GM12892 (cell line): ENCODE data around the gene DLG2.

Experiments used
- DNase-seq: peaks from one replicate; pipeline ENCODE4 v3.0.0; 2011; ENCODE audit not compliant: insufficient read length
- FAIRE-seq: peaks from 2 replicates; lab custom pipeline; 2011; peaks lifted over from hg19 to GRCh38; lab: Jason Lieb, UNC
- POLR2A ChIP-seq: IDR thresholded peaks from 2 replicates; pipeline ENCODE4 v1.6.1; 2011; ENCODE audit warnings: low read depth, low read length, control low read depth
- POLR2AphosphoS5 ChIP-seq: IDR thresholded peaks from 2 replicates; pipeline ENCODE4 v1.6.1; 2011; ENCODE audit warnings: low read depth, low read length, control low read depth
- TAF1 ChIP-seq: IDR thresholded peaks from 2 replicates; pipeline ENCODE4 v1.6.1; 2011; ENCODE audit warnings: low read depth, mild to moderate bottlenecking, control low read depth, low read length, borderline replicate concordance

Gene DLG2

DNA sequence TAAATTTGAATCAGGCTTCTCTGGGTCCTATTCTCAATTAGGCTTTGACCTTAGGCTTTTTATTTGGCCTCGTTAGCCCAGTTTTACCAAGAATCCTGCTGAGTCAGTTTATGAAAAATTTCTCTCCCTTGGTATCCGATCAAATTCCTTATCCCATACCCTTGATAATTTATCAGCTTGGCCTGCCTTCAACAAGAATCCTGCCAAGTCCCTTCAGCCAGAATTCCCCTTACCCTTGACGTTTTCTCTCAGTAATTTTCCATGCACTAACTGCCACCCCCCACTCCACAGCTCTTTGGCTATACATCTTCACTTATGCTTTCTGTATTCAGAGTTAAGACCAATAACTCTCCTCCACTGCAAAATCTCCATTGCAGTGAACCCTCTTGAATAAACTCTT is 1530.0 kb downstream of the DLG2 start:
- no peak for FAIRE-seq
- no peak for TF ChIP-seq POLR2A
- TF ChIP-seq POLR2AphosphoS5: no peak
- no peak for TF ChIP-seq TAF1
- no peak for DNase-seq

- no peak for TF ChIP-seq POLR2A
- TF ChIP-seq POLR2AphosphoS5: no peak
- no peak for TF ChIP-seq TAF1
- DNase-seq: no peak
- no peak for FAIRE-seq
These were observed 1535.7 kb downstream of the DLG2 start for GRCh38 chr11:84091212-84091986.

GRCh38 chr11:84089072-84090057 is 1537.8 kb downstream of the DLG2 start:
- DNase-seq (no peak), FAIRE-seq (no peak)
- TF ChIP-seq POLR2AphosphoS5: no peak

DNA sequence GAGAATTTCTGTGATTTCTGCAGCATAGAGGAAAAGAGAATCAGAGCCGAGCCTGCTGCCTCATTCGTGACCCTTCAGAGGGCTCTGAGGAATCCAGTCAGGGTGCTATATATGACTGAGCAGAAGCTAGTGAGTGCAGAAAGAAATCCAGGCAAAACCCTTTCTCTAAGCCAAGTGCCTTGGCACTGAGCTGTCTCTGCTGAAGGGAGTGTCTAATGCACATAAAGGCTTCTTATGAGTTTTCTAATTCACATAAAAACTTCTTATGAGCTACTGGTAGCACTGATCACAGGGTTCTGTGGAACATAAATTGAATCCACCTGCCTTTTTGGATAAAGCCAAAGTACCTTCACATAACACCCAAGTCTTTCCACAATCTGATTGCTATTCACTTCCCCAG is 1555.3 kb downstream of the DLG2 start:
- no peak for TF ChIP-seq POLR2A
- TF ChIP-seq POLR2AphosphoS5: no peak
- TF ChIP-seq TAF1: no peak
- FAIRE-seq (no peak), DNase-seq (no peak)

DNA sequence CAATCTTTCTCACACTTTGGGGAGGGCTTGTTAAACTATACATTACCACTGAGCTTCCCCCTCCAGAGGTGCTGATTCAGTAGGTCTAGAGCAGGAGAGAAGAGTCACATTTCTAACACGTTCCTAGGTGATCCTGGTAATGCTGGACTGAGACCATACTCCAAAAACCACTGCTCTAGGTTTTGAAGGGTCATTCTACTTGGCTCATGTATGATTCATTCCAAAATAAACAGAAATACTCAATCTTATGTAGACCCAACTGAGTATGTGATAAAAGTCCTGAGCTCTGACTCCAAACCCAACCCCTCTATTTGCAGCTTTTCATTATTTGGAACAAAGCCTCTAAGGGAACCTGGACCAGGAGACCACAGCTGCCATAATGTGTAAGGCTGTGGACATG is 1558.1 kb downstream of the DLG2 start:
- TF ChIP-seq TAF1 (no peak), POLR2A (no peak), POLR2AphosphoS5 (no peak)
- no peak for DNase-seq
- no peak for FAIRE-seq

GRCh38 chr11:84061726-84062125 is 1565.4 kb downstream of the DLG2 start:
- FAIRE-seq: no peak
- TF ChIP-seq POLR2AphosphoS5: no peak
- TF ChIP-seq TAF1: no peak
- TF ChIP-seq POLR2A: no peak
- no peak for DNase-seq

DNA sequence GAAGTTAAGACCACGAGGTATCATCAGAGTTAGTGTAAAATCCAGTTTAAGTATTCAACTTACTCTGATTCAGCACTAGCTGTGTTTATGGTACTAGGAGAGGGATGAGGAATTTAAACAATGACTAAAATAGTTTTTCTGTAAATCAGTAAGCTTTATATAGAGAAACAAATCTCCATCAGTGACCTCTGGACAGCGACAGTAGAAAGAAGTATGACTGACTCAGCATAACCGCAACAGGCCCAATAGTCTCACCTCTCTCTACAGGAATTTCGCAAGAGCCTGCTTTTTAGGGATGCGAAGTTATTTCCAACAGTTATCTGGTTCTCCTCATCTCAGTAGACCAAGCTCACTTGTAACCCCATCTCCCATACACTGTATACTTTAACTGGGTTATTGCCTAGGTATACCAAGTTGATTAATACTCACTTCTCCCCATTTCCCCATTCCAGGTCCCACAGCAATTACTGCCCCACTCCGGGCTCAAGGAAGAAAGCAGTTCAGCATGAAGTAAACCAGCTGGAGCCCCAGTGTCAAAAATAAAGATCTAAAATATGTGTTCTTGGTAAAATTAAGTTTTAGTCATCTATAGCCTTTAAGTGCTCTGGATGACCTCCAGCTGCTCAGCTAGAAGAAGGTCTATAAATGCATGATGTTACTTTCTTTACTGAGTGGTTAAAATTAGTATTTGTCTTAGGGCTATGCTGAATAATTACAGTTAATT is 1570.3 kb downstream of the DLG2 start:
- DNase-seq (no peak), FAIRE-seq (no peak)
- no peak for TF ChIP-seq POLR2AphosphoS5
- no peak for TF ChIP-seq POLR2A
- TF ChIP-seq TAF1: no peak

DNA sequence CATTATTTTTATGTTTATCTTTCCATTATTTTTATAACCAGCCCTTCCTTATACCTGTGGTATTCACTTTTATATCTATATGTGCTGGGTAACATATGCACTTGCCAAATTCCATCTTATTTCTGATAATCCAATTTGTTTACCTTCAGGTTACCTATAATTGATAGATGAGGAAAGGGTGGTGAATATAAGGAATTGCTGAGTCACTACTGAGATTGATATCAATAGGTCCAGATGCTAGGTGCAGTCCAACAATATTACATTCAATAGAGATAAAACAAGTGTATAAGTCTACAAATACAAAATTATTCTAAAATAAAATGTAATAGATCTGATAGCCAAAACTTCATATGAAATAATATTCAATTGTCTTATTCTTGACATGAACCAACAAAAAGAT is 1582.0 kb downstream of the DLG2 start:
- DNase-seq (no peak), FAIRE-seq (no peak)
- TF ChIP-seq POLR2AphosphoS5 (no peak), POLR2A (no peak), TAF1 (no peak)

DNA sequence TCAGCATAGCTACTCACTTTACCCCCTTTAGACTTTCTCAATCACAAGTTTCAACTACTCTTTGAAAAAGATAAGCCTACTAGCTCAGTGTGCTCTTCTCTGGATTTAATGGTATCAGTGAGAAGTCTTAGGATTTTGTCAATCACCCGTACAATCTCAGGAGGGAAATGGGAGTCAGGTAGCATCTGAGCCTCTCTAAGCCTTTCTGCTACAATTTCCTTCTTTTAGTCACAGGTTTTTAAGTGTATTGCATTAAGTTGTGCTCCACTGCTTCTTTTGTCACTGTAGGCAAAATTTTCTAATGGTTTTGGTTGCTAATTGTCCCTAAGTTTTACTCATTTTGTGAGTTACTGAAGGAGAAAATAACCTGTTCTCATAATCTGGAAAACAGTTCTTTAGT is 1582.4 kb downstream of the DLG2 start:
- FAIRE-seq: no peak

GRCh38 chr11:84036664-84037194 is 1590.4 kb downstream of the DLG2 start:
- no peak for FAIRE-seq
- DNase-seq: no peak
- TF ChIP-seq POLR2AphosphoS5: no peak
- no peak for TF ChIP-seq POLR2A

More for the DNA sequence above, 1582.4 kb downstream of the DLG2 start:
- TF ChIP-seq POLR2A (no peak), TAF1 (no peak), POLR2AphosphoS5 (no peak)
- no peak for DNase-seq

DNA sequence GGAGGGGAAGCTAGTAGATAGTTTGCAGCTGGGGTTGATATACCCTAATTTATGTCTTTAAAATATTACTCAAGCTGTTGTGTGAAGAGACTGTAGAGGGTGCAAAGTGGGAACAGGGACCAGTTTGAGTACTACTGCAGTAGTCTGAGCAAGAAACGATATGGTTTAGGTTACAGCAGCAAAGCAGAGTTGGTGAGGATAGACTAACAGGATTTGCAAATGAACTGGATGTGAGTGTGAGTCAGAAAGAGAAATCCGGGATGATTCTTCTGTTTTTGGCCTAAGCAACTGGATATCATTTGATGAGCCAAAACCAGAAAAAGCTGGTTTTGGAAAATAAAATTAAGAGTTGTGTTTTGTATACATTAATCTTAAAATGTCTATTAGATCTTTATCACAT is 1591.5 kb downstream of the DLG2 start:
- FAIRE-seq (no peak), DNase-seq (no peak)
- TF ChIP-seq TAF1 (no peak), POLR2A (no peak), POLR2AphosphoS5 (no peak)
